HEK293 (cell line): ENCODE measurements around the gene ADM5.
A peak's percentile ranks its signal among the peaks of the same experiment; 100 is the strongest.

Source experiments
- BCL11A ChIP-seq: fragments of 450-650 bp; formaldehyde crosslinking; IDR thresholded peaks from 2 replicates; pipeline ENCODE4 v1.5.1; 2016; ENCODE audit warnings: low read depth, missing biosample characterization, missing genetic modification characterization
- KLF1 ChIP-seq: fragments of 450-650 bp; formaldehyde crosslinking; IDR thresholded peaks from 2 replicates; pipeline ENCODE4 v1.5.1; 2016; ENCODE audit warnings: missing biosample characterization, missing genetic modification characterization
- PRDM6 ChIP-seq: fragments of 450-650 bp; formaldehyde crosslinking; IDR thresholded peaks from 2 replicates; pipeline ENCODE4 v1.5.1; 2017; ENCODE audit warnings: missing biosample characterization, missing genetic modification characterization
- RBAK ChIP-seq: fragments of 450-650 bp; formaldehyde crosslinking; IDR thresholded peaks from 2 replicates; pipeline ENCODE4 v1.5.1; 2016; ENCODE audit warnings: missing biosample characterization, missing genetic modification characterization
- TRIM28 ChIP-seq: IDR thresholded peaks from 2 replicates; pipeline ENCODE4 v1.6.1; 2011; ENCODE audit warnings: low read length, control low read depth, borderline replicate concordance
- ZBTB10 ChIP-seq: fragments of 450-650 bp; formaldehyde crosslinking; IDR thresholded peaks from 2 replicates; pipeline ENCODE4 v1.5.1; 2016; ENCODE audit warnings: missing biosample characterization, missing genetic modification characterization
- ZBTB6 ChIP-seq: fragments of 450-650 bp; formaldehyde crosslinking; IDR thresholded peaks from 2 replicates; pipeline ENCODE4 v1.5.1; 2017; ENCODE audit warnings: missing biosample characterization, missing genetic modification characterization
- ZFP3 ChIP-seq: fragments of 450-650 bp; formaldehyde crosslinking; IDR thresholded peaks from 2 replicates; pipeline ENCODE4 v1.5.1; 2016; ENCODE audit warnings: low read depth, missing biosample characterization, missing genetic modification characterization
- ZIC2 ChIP-seq: fragments of 450-650 bp; formaldehyde crosslinking; IDR thresholded peaks from 2 replicates; pipeline ENCODE4 v1.5.1; 2016; ENCODE audit warnings: missing biosample characterization, missing genetic modification characterization
- ZNF132 ChIP-seq: fragments of 450-650 bp; formaldehyde crosslinking; IDR thresholded peaks from 2 replicates; pipeline ENCODE4 v1.5.1; 2017; ENCODE audit warnings: missing biosample characterization, missing genetic modification characterization, borderline replicate concordance
- ZNF140 ChIP-seq: fragments of 450-650 bp; formaldehyde crosslinking; IDR thresholded peaks from 2 replicates; pipeline ENCODE4 v1.5.1; 2016; ENCODE audit warnings: missing biosample characterization, missing genetic modification characterization
- ZNF174 ChIP-seq: fragments of 450-650 bp; formaldehyde crosslinking; IDR thresholded peaks from 2 replicates; pipeline ENCODE4 v1.5.0; 2017; ENCODE audit warnings: missing biosample characterization, mild to moderate bottlenecking, missing genetic modification characterization
- ZNF175 ChIP-seq: fragments of 450-650 bp; formaldehyde crosslinking; IDR thresholded peaks from 2 replicates; pipeline ENCODE4 v1.5.1; 2016; ENCODE audit warnings: missing biosample characterization, missing genetic modification characterization
- ZNF18 ChIP-seq: fragments of 450-650 bp; formaldehyde crosslinking; IDR thresholded peaks from 2 replicates; pipeline ENCODE4 v1.5.1; 2016; ENCODE audit warnings: missing biosample characterization, missing genetic modification characterization
- ZNF214 ChIP-seq: fragments of 450-650 bp; formaldehyde crosslinking; IDR thresholded peaks from 2 replicates; pipeline ENCODE4 v1.5.1; 2017; ENCODE audit warnings: missing biosample characterization, mild to moderate bottlenecking, missing genetic modification characterization, borderline replicate concordance
- ZNF302 ChIP-seq: fragments of 450-650 bp; formaldehyde crosslinking; IDR thresholded peaks from 2 replicates; pipeline ENCODE4 v1.5.1; 2016; ENCODE audit warnings: missing biosample characterization, missing genetic modification characterization, low read depth
- ZNF335 ChIP-seq: fragments of 450-650 bp; formaldehyde crosslinking; conservative IDR thresholded peaks from 2 replicates; pipeline ENCODE4 v1.5.1; 2016; ENCODE audit warnings: missing biosample characterization, missing genetic modification characterization
- ZNF394 ChIP-seq: fragments of 450-650 bp; formaldehyde crosslinking; IDR thresholded peaks from 2 replicates; pipeline ENCODE4 v1.5.1; 2016; ENCODE audit warnings: missing biosample characterization, missing genetic modification characterization, mild to moderate bottlenecking, moderate library complexity, borderline replicate concordance
- ZNF449 ChIP-seq: fragments of 450-650 bp; formaldehyde crosslinking; IDR thresholded peaks from 2 replicates; pipeline ENCODE4 v1.5.1; 2017; ENCODE audit warnings: missing biosample characterization, mild to moderate bottlenecking, missing genetic modification characterization, moderate library complexity
- ZNF560 ChIP-seq: fragments of 450-650 bp; formaldehyde crosslinking; IDR thresholded peaks from 2 replicates; pipeline ENCODE4 v1.5.1; 2017; ENCODE audit warnings: missing biosample characterization, missing genetic modification characterization, borderline replicate concordance
- ZNF645 ChIP-seq: fragments of 450-650 bp; formaldehyde crosslinking; IDR thresholded peaks from 2 replicates; pipeline ENCODE4; 2016; ENCODE audit warnings: missing biosample characterization, missing genetic modification characterization
- ZNF658 ChIP-seq: fragments of 450-650 bp; formaldehyde crosslinking; IDR thresholded peaks from 2 replicates; pipeline ENCODE4; 2016; ENCODE audit warnings: missing biosample characterization, missing genetic modification characterization
- ZNF704 ChIP-seq: fragments of 450-650 bp; formaldehyde crosslinking; IDR thresholded peaks from 2 replicates; pipeline ENCODE4 v1.5.1; 2016; ENCODE audit warnings: missing biosample characterization, missing genetic modification characterization
- ZNF747 ChIP-seq: fragments of 450-650 bp; formaldehyde crosslinking; IDR thresholded peaks from 2 replicates; pipeline ENCODE4 v1.5.1; 2016; ENCODE audit warnings: missing biosample characterization, missing genetic modification characterization
- ZNF791 ChIP-seq: fragments of 450-650 bp; formaldehyde crosslinking; IDR thresholded peaks from 2 replicates; pipeline ENCODE4 v1.5.1; 2016; ENCODE audit warnings: missing biosample characterization, missing genetic modification characterization
- ZNF837 ChIP-seq: fragments of 450-650 bp; formaldehyde crosslinking; IDR thresholded peaks from 2 replicates; pipeline ENCODE4 v1.5.1; 2016; ENCODE audit warnings: missing biosample characterization, missing genetic modification characterization
- ZSCAN18 ChIP-seq: fragments of 450-650 bp; formaldehyde crosslinking; IDR thresholded peaks from 2 replicates; pipeline ENCODE4 v1.5.1; 2016; ENCODE audit warnings: missing biosample characterization, missing genetic modification characterization

Gene ADM5

GRCh38 chr19:49641688-49642491 lies 47.5 kb upstream of the ADM5 start, which contains the start of gene SCAF1 (continued):
- no peak for TF ChIP-seq ZNF747 (tag by site-specific recombination)
- TF ChIP-seq ZNF335, result peak; percentile 81
- no peak for TF ChIP-seq ZNF837 (tag by site-specific recombination)
- TF ChIP-seq ZSCAN18 (tag by site-specific recombination), result no peak; the same call in 1 of the 2 replicates
- no peak for TF ChIP-seq ZNF645 (tag by site-specific recombination)
- no peak for TF ChIP-seq PRDM6 (tag by site-specific recombination)
- TF ChIP-seq ZNF140, result no peak
- no peak for TF ChIP-seq ZNF174 (tag by site-specific recombination)
- no peak for TF ChIP-seq ZNF791 (tag by site-specific recombination)
- no peak for TF ChIP-seq ZNF560
- no peak for TF ChIP-seq ZNF704 (tag by site-specific recombination)
- no peak for TF ChIP-seq ZNF214
- TF ChIP-seq ZNF302 (tag by site-specific recombination), result no peak
- TF ChIP-seq ZNF658 (tag by site-specific recombination), result no peak
- TF ChIP-seq ZIC2 (tag by site-specific recombination), result no peak
- TF ChIP-seq KLF1 (tag by site-specific recombination), result peak; percentile 98
- no peak for TF ChIP-seq ZBTB6 (tag by site-specific recombination)
- TF ChIP-seq BCL11A, result 0 out of 2 replicates have a peak, but pooled peaks have one; percentile 22
- peak; percentile 93 for TF ChIP-seq ZBTB10 (tag by site-specific recombination)
- TF ChIP-seq ZNF394, result no peak
- TF ChIP-seq ZFP3, result no peak
- TF ChIP-seq TRIM28, result 0 out of 2 replicates have a peak, but pooled peaks have one; percentile 23
- TF ChIP-seq RBAK (tag by site-specific recombination), result no peak
- no peak for TF ChIP-seq ZNF175 (tag by site-specific recombination)
- TF ChIP-seq ZNF18 (tag by site-specific recombination), result no peak
- no peak for TF ChIP-seq ZNF132 (tag by site-specific recombination)
- TF ChIP-seq ZNF449, result no peak
